Muscle of back (tissue), 11 donors: ENCODE measurements around the gene RAG2. TPM values are rescaled to one million over a fixed set of nuclear protein-coding genes. Genes with fewer than 3 reads are reported as not detected.

ENCODE experiments used
- DNase-seq, 3 donors: peaks; one replicate each; pipeline versions ENCODE4 v3.0.0 to v3.0.0-alpha.2; 2013
- polyA plus RNA-seq, 10 donors: library from polyadenylated mRNA; unstranded; fragments of 120-200 nt; gene quantifications; one replicate each; pipeline ENCODE4 v1.2.1, GENCODE V29; 2013; ENCODE audit not compliant: insufficient read length in 10 of 10

The RAG2 gene
- polyA plus RNA-seq, 10 donors, result 0.20 to 0.44 (median 0.37) TPM; not detected in 5

DNA sequence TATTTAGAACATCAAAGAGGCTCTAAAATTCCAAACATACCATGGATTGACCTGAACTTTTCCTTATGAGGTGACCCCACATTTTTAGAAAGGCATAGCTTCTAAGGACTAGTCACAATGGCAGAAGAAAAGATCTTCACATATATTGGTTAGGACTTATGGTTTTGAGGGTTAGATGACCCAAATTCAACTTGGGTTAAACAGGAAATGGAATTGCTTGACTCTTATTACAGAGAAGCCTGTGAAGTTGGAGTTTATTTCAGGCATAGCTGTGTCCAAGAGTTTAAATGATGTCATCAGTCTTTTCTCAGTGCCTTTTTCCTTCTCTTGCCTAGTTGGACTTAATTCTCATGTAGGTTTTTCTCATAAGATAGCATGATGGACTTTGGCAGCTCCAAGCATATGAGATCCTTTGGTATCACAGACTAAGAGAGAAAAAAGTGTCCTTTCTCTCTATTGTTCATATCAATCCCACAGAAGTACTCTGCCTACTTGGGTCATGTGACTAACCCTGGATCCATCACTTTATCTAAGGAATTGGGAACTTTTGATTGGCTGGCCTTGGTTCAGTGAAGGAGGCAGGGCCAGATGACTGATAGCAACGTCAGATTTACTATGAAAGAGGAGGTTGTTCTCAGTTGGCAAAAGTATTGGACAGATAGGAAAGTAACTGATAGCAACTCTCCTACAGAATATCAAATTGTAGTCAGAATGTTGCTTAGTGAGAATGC lies 47.5 kb downstream of the RAG2 start:
- no peak for DNase-seq

Other genes starting within 250 kb of the RAG2 start
- gene TRAF6, start 88.0 kb downstream of the RAG2 start, polyA plus RNA-seq, result 10 to 100 TPM; 14.2 to 23.1 (median 17.6) TPM
- 10 to 100 TPM in 4 of 10 donors, 1 to 10 TPM in 6; 4.4 to 16.7 (median 8.3) TPM for gene RAG1, start 30.2 kb downstream of the RAG2 start, polyA plus RNA-seq
- 10 to 100 TPM; 31.0 to 57.6 (median 46.3) TPM for gene IFTAP, start 3.7 kb downstream of the RAG2 start, polyA plus RNA-seq